Smooth muscle cell (in vitro differentiated cells): ENCODE measurements around the gene ATF6. TPM values are rescaled to one million over a fixed set of nuclear protein-coding genes. Genes with fewer than 3 reads are reported as not detected.

Experiments
- DNase-seq: peaks from one replicate; lab custom pipeline; 2025; ENCODE audit not compliant: unreplicated experiment; lab: John Stamatoyannopoulos, UW
- H2AFZ ChIP-seq: fragments of 200-600 bp; sonication (generic); 2 replicates; pipeline ENCODE4 v1.6.0; 2016; ENCODE audit warnings: antibody characterized with exemption, low read depth, mild to moderate bottlenecking
- H3F3A ChIP-seq: fragments of 200-600 bp; sonication (generic); 2 replicates; pipeline ENCODE4 v1.6.0; 2017; ENCODE audit warnings: antibody characterized with exemption, low read depth
- H3K27ac ChIP-seq: fragments of 200-600 bp; sonication (generic); 2 replicates; pipeline ENCODE4 v1.5.1; 2016; ENCODE audit warnings: low read depth, mild to moderate bottlenecking
- H3K27me3 ChIP-seq: fragments of 200-600 bp; sonication (generic); 2 replicates; pipeline ENCODE4 v1.6.1; 2016; ENCODE audit warnings: low read depth, mild to moderate bottlenecking
- H3K36me3 ChIP-seq: fragments of 200-600 bp; sonication (generic); 2 replicates; pipeline ENCODE4 v1.5.1; 2016; ENCODE audit warnings: low read depth
- H3K4me1 ChIP-seq: fragments of 200-600 bp; sonication (generic); 2 replicates; pipeline ENCODE4 v1.5.1; 2016; ENCODE audit warnings: low read depth
- H3K4me2 ChIP-seq: fragments of 200-600 bp; sonication (generic); 2 replicates; pipeline ENCODE4 v1.6.0; 2016; ENCODE audit warnings: mild to moderate bottlenecking
- H3K4me3 ChIP-seq: fragments of 200-600 bp; sonication (generic); 2 replicates; pipeline ENCODE4 v1.5.1; 2016; ENCODE audit warnings: mild to moderate bottlenecking
- H3K79me2 ChIP-seq: fragments of 200-600 bp; sonication (generic); 2 replicates; pipeline ENCODE4 v1.6.0; 2016; ENCODE audit warnings: low read depth, mild to moderate bottlenecking
- H3K9ac ChIP-seq: fragments of 200-600 bp; sonication (generic); 2 replicates; pipeline ENCODE4 v1.6.0; 2016; ENCODE audit warnings: low read depth
- H3K9me3 ChIP-seq: fragments of 200-600 bp; sonication (generic); replicated peaks from 2 replicates; pipeline ENCODE4 v1.5.1; 2016; ENCODE audit warnings: low read depth
- H4K20me1 ChIP-seq: fragments of 200-600 bp; sonication (generic); 2 replicates; pipeline ENCODE4 v1.6.0; 2016; ENCODE audit warnings: low read depth
- WGBS: methylation state at CpG from one replicate; pipeline ENCODE4 v1.1.7; 2016; ENCODE audit warnings: low lambda C conversion rate; 5-methylcytosine and 5-hydroxymethylcytosine counted together
- polyA plus RNA-seq: library from polyadenylated mRNA; unstranded; fragments of >200 nt; fragmentation: Nextera tagmentation; extraction: Ambion mirVana; gene quantifications from 2 replicates; pipeline ENCODE4 v1.2.1, GENCODE V29; 2016
- total RNA-seq: library from RNA; depleted of rRNA; stranded (reverse); fragments of >200 nt; gene quantifications from 2 replicates; pipeline ENCODE4 v1.2.3, GENCODE V29; 2014
- TF ChIP-seq, protein P1 (sequence below): fragments of 200-600 bp; sonication (generic); IDR thresholded peaks from 2 replicates; pipeline ENCODE4 v1.5.1; 2017; ENCODE audit warnings: borderline replicate concordance, mild to moderate bottlenecking, antibody characterized with exemption; ENCODE audit not compliant: insufficient read depth, poor library complexity, severe bottlenecking

Gene ATF6
- total and polyA plus RNA-seq, 2 experiments from 2014 or later: 7.8 to 22.9 TPM

DNA sequence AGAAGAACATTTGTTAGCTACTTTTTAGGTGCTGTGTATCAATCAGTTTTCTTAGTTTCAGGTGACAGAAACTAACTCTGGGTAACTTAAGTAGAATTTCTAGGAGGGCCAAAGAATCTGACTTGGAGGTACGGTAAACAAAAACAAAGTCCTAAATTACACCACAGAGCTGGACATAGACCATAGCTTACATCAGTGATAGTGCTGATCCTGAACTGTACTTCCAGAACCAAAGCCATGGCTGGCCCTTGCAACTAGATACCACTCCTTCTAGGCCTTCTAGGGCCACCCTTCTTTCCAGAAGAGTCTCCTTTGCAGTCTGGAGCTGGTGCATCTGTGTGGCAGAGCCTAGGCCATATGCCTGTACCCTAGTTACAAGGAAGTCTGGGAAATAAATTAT is 163.0 kb downstream of the ATF6 start:
- TF ChIP-seq, protein P1, sequence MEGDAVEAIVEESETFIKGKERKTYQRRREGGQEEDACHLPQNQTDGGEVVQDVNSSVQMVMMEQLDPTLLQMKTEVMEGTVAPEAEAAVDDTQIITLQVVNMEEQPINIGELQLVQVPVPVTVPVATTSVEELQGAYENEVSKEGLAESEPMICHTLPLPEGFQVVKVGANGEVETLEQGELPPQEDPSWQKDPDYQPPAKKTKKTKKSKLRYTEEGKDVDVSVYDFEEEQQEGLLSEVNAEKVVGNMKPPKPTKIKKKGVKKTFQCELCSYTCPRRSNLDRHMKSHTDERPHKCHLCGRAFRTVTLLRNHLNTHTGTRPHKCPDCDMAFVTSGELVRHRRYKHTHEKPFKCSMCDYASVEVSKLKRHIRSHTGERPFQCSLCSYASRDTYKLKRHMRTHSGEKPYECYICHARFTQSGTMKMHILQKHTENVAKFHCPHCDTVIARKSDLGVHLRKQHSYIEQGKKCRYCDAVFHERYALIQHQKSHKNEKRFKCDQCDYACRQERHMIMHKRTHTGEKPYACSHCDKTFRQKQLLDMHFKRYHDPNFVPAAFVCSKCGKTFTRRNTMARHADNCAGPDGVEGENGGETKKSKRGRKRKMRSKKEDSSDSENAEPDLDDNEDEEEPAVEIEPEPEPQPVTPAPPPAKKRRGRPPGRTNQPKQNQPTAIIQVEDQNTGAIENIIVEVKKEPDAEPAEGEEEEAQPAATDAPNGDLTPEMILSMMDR: no peak
- 100% methylated on average over 1 of the region's 1 CpG for WGBS
- no peak overlapping the region for H3K9ac ChIP-seq
- H3K27ac ChIP-seq: no peak overlapping the region
- no peak overlapping the region for H3K4me3 ChIP-seq
- H3K9me3 ChIP-seq: no peaks in the 10 kb centered on the region
- H3K4me1 ChIP-seq: no peaks in the 10 kb centered on the region
- no peaks in the 10 kb centered on the region for H3F3A ChIP-seq
- no peak for DNase-seq
- H4K20me1 ChIP-seq: no peaks in the 10 kb centered on the region
- no peak overlapping the region for H3K4me2 ChIP-seq
- H2AFZ ChIP-seq: no peak overlapping the region
- no peaks in the 10 kb centered on the region for H3K79me2 ChIP-seq
- no peaks in the 10 kb centered on the region for H3K36me3 ChIP-seq
- no peaks in the 10 kb centered on the region for H3K27me3 ChIP-seq

DNA sequence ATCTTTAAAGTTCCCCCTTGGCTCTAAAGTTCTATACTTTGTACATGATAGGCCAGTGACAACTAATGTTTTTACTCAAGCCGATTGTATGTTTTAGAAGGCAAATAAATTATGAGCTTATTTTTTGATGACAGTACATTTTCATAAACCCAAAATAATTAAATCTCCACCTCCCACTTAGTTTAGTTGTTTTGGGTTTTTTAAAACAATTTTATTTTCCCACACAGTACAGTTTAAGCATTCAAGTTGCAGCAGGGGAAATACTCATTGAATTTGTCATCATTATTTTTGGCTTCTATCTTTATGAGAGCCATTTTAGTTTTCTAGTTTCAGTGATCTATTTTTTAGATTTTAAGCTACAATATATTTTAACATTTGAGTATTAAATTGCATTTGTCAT is 163.9 kb downstream of the ATF6 start:
- 100% methylated on average over 1 of the region's 1 CpG for WGBS
- Histone ChIP-seq H3K9ac (no peak overlapping the region), H2AFZ (no peak overlapping the region), H3K4me2 (no peak overlapping the region), H3K4me3 (no peak overlapping the region), H3K27ac (no peak overlapping the region), H3K4me1 (no peaks in the 10 kb centered on the region), H3K27me3 (no peaks in the 10 kb centered on the region), H4K20me1 (no peaks in the 10 kb centered on the region), H3F3A (no peaks in the 10 kb centered on the region), H3K9me3 (no peaks in the 10 kb centered on the region), H3K36me3 (no peaks in the 10 kb centered on the region), H3K79me2 (no peaks in the 10 kb centered on the region)
- TF ChIP-seq, protein P1: no peak
- DNase-seq: no peak

DNA sequence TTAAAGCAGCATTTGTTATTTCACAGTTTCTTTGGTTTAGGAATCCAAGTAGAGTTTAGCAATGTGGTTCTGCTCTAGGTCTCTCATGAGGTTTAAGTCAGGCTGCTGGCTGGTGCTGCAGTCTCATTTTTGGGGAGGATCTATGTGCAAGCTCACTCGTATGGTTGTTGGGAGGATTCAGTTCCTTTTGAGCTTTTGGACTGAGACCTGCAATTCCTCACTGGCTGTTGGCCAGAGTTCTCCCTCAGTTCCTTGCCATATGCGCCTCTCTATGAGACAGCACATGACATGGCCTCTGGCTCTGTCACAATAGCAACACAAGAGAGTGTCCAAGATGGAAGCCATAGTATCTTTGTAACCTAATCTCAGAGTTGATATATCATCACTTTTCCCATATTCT is 166.5 kb downstream of the ATF6 start:
- Histone ChIP-seq H3K4me2 (no peak overlapping the region), H3K9ac (no peak overlapping the region), H3K4me1 (no peaks in the 10 kb centered on the region), H3K27me3 (no peaks in the 10 kb centered on the region), H4K20me1 (no peaks in the 10 kb centered on the region), H3K79me2 (no peaks in the 10 kb centered on the region), H3K36me3 (no peaks in the 10 kb centered on the region), H3K4me3 (no peak overlapping the region), H2AFZ (no peak overlapping the region), H3K27ac (no peak overlapping the region), H3K9me3 (no peaks in the 10 kb centered on the region), H3F3A (no peaks in the 10 kb centered on the region)
- TF ChIP-seq, protein P1: no peak
- no peak for DNase-seq
- 94% methylated on average over 2 of the region's 2 CpGs for WGBS

DNA sequence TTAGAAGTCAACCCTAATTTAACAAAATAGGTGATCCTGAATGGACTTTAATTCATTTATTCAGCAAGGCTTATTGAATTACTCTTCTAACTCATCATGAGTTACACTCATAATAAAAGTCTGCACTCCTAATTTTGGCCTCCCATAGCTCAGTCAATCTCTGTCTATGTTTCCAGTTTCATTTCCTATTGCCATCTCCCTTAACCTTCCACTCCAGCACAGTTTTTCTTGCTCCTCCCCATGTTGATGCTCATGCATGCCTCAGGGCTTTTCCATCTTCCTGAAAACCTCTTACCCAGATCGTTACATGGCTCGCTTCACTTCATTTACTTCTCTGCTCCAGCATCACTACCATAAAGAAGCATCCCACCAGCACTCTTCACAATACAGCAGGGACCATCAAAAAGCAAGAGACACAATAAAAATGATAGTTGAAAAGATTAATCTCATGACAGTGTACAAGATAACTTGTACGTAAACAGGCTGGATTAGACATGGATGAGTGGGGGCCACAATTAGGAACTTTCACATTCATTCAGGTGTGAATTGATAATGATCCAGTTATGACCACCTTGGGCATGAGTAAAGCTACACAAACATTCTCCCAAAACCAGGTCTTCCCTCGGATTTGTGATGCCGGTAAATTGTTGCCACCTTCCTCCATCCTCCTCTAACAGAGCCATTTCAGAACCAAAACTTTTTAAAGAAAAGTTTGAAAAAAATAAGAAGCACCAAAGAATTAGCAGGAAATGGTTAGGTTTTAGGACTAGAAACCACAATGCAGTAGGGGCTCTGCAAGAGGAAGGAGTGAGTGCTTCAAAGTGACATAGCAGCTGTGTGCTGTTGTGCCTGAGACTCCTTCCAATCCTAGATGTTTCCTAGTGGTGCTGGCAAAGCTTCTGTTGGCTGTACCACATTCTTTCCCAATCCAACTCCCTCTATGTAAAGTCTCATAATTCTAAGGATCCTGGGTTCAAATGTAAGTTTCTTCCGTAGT is 167.8 kb downstream of the ATF6 start:
- H3F3A ChIP-seq: no peaks in the 10 kb centered on the region
- H3K27ac ChIP-seq: no peak overlapping the region
- no peaks in the 10 kb centered on the region for H3K27me3 ChIP-seq
- TF ChIP-seq, protein P1: no peak
- H3K36me3 ChIP-seq: no peaks in the 10 kb centered on the region
- H4K20me1 ChIP-seq: no peaks in the 10 kb centered on the region
- H3K4me2 ChIP-seq: no peak overlapping the region
- H3K4me1 ChIP-seq: no peaks in the 10 kb centered on the region
- 85% methylated on average over 6 of the region's 6 CpGs for WGBS
- no peak overlapping the region for H3K4me3 ChIP-seq
- no peak for DNase-seq
- H3K9ac ChIP-seq: no peak overlapping the region
- H3K9me3 ChIP-seq: no peaks in the 10 kb centered on the region
- no peak overlapping the region for H2AFZ ChIP-seq
- H3K79me2 ChIP-seq: no peaks in the 10 kb centered on the region
